Neuronal stem cell (in vitro differentiated cells): ENCODE measurements around the gene RUVBL1. TPM values are rescaled to one million over a fixed set of nuclear protein-coding genes. Genes with fewer than 3 reads are reported as not detected.

ENCODE experiments used
- DNase-seq: peaks from one replicate; pipeline ENCODE4 v3.0.0-alpha.2; 2013; ENCODE audit warnings: low spot score
- H2AFZ ChIP-seq: one replicate; pipeline ENCODE4 v1.6.1; 2013; ENCODE audit warnings: mild to moderate bottlenecking, low read length, inconsistent platforms
- H2AK5ac ChIP-seq: 2 replicates; pipeline ENCODE4 v1.6.1; 2013; ENCODE audit warnings: low read depth, mild to moderate bottlenecking, inconsistent platforms, low read length, moderate library complexity, mixed read lengths
- H2BK120ac ChIP-seq: 2 replicates; pipeline ENCODE4 v1.6.1; 2013; ENCODE audit warnings: low read depth, mild to moderate bottlenecking, inconsistent platforms, low read length, moderate library complexity, mixed read lengths
- H2BK12ac ChIP-seq: one replicate; pipeline ENCODE4 v1.6.1; 2013; ENCODE audit warnings: low read length, inconsistent platforms
- H2BK15ac ChIP-seq: 2 replicates; pipeline ENCODE4 v1.6.1; 2013; ENCODE audit warnings: mild to moderate bottlenecking, low read length, inconsistent platforms, mixed read lengths
- H2BK5ac ChIP-seq: one replicate; pipeline ENCODE4 v1.6.1; 2013; ENCODE audit warnings: inconsistent platforms, mild to moderate bottlenecking, low read length, moderate library complexity
- H3K14ac ChIP-seq: one replicate; pipeline ENCODE4 v1.6.1; 2013; ENCODE audit warnings: low read length, inconsistent platforms
- H3K18ac ChIP-seq: 2 replicates; pipeline ENCODE4 v1.6.1; 2013; ENCODE audit warnings: low read length, inconsistent platforms
- H3K23ac ChIP-seq: 2 replicates; pipeline ENCODE4 v1.6.1; 2013; ENCODE audit warnings: low read depth, mild to moderate bottlenecking, mixed read lengths, low read length, inconsistent platforms; ENCODE audit not compliant: poor library complexity
- H3K27ac ChIP-seq: replicated peaks from 3 replicates; pipeline ENCODE4 v1.5.1; 2013; ENCODE audit warnings: low read length, inconsistent platforms
- H3K27me3 ChIP-seq, 3 experiments: 2 replicates each; pipeline ENCODE4 v1.6.1; 2013; ENCODE audit warnings: low read length in 3 of 3, mild to moderate bottlenecking in 2 of 3, inconsistent platforms in 1 of 3, low read depth in 1 of 3, mixed read lengths in 1 of 3, moderate library complexity in 1 of 3; ENCODE audit not compliant: control insufficient read depth in 3 of 3, insufficient read depth in 3 of 3
- H3K36me3 ChIP-seq, 2 donors: replicated peaks in 1 of 2; 2 replicates each; pipeline ENCODE4 v1.6.1; 2013; ENCODE audit warnings: low read length in 2 of 2; ENCODE audit not compliant: control insufficient read depth in 2 of 2, insufficient read depth in 2 of 2
- H3K4ac ChIP-seq: 2 replicates; pipeline ENCODE4 v1.6.1; 2013; ENCODE audit warnings: inconsistent platforms, mild to moderate bottlenecking, low read length, moderate library complexity
- H3K4me1 ChIP-seq, 2 donors: 1 replicate in 1 of 2; 2 replicates in 1 of 2; pipeline ENCODE4 v1.6.1; 2013; ENCODE audit warnings: low read length in 2 of 2, low read depth in 1 of 2; ENCODE audit not compliant: control insufficient read depth in 2 of 2, insufficient read depth in 1 of 2
- H3K4me2 ChIP-seq: one replicate; pipeline ENCODE4 v1.6.1; 2013; ENCODE audit warnings: mild to moderate bottlenecking, low read length, inconsistent platforms; ENCODE audit not compliant: insufficient read depth, poor library complexity, severe bottlenecking
- H3K4me3 ChIP-seq, 2 donors: 2 replicates each; pipeline ENCODE4 v1.5.1; 2013; ENCODE audit warnings: low read length in 2 of 2, mild to moderate bottlenecking in 2 of 2, inconsistent platforms in 1 of 2, moderate library complexity in 1 of 2
- H3K79me1 ChIP-seq: one replicate; pipeline ENCODE4 v1.6.1; 2013; ENCODE audit warnings: low read depth, mild to moderate bottlenecking, inconsistent platforms, low read length, moderate library complexity
- H3K9ac ChIP-seq: one replicate; pipeline ENCODE4 v1.6.1; 2013; ENCODE audit warnings: mild to moderate bottlenecking, low read depth, low read length, inconsistent platforms; ENCODE audit not compliant: poor library complexity
- H3K9me3 ChIP-seq, 2 donors: replicated peaks in 1 of 2; 2 replicates each; pipeline versions ENCODE3 to v1.6.1; 2013; ENCODE audit warnings: low read length in 2 of 2, mild to moderate bottlenecking in 2 of 2, inconsistent platforms in 1 of 2, low read depth in 1 of 2, mixed read lengths in 1 of 2, moderate library complexity in 1 of 2; ENCODE audit not compliant: control insufficient read depth in 2 of 2, insufficient read depth in 1 of 2
- H4K8ac ChIP-seq: one replicate; pipeline ENCODE4 v1.6.1; 2013; ENCODE audit warnings: low read depth, mild to moderate bottlenecking, inconsistent platforms, low read length, moderate library complexity
- H4K91ac ChIP-seq: one replicate; pipeline ENCODE4 v1.6.1; 2013; ENCODE audit warnings: low read length, low read depth, mild to moderate bottlenecking, inconsistent platforms; ENCODE audit not compliant: poor library complexity
- WGBS, 2 donors: extraction: QIAGEN DNeasy Blood & Tissue Kit; methylation state at CpG; one replicate each; pipeline ENCODE4 v1.1.7; 2013; ENCODE audit warnings: missing lambda C conversion rate in 2 of 2, mixed read lengths in 1 of 2; ENCODE audit not compliant: insufficient read length in 2 of 2, insufficient replicate concordance in 1 of 2; ENCODE audit errors: extremely low coverage in 2 of 2; 5-methylcytosine and 5-hydroxymethylcytosine counted together
- polyA plus RNA-seq, 2 experiments: library from polyadenylated mRNA; stranded (reverse); fragments of 200-250 nt; gene quantifications; one replicate each; pipeline ENCODE4 v1.2.3, GENCODE V29; 2013

The RUVBL1 gene
- 62.1 TPM for polyA plus RNA-seq (2013, experiment 1 of 2)
- polyA plus RNA-seq (2013, experiment 2 of 2): 61.3 TPM

GRCh38 chr3:128123538-128124368 lies at the start of gene RUVBL1:
RUVBL1 (minus strand) TSS chr3:128123812; CDS start chr3:128123724, 88 bp downstream.
- Histone ChIP-seq H3K18ac (peak within 1 kb of the TSS; percentile 99), H3K23ac (peak within 1 kb of the TSS; percentile 82), H3K9ac (peak within 1 kb of the TSS; percentile 95), H3K9me3 (no peaks in the 10 kb centered on the region), H3K27me3 (peaks cover 0 to 6% (median 2%) of the 10 kb centered on the region in 3 experiments), H2BK5ac (no peak within 1 kb of the TSS), H3K4me2 (peak within 1 kb of the TSS; percentile 59), H4K8ac (no peak within 1 kb of the TSS), H3K4me1 (peaks cover 5 to 8% of the 10 kb centered on the region in 2 donors), H3K79me1 (no peaks in the 10 kb centered on the region), H3K36me3 (peaks cover 0 to 22% of the 10 kb centered on the region in 2 donors), H2AK5ac (peak within 1 kb of the TSS; percentile 72), H3K27ac (peak within 1 kb of the TSS; percentile 87), H3K14ac (peak within 1 kb of the TSS; percentile 79), H4K91ac (peak within 1 kb of the TSS; percentile 28), H2BK15ac (no peak within 1 kb of the TSS), H3K4me3 (peak within 1 kb of the TSS; percentile 89 to 91), H3K4ac (peak within 1 kb of the TSS; percentile 53), H2BK120ac (no peak within 1 kb of the TSS), H2BK12ac (no peak within 1 kb of the TSS), H2AFZ (peak within 1 kb of the TSS; percentile 87)
- DNase-seq: peak; percentile 91
- no CpG with 5 or more reads among the region's 47 CpGs for WGBS, 2 donors

GRCh38 chr3:128173200-128173599 lies 49.6 kb upstream of the RUVBL1 start:
- no peak overlapping the region for H4K91ac ChIP-seq
- no peak overlapping the region for H2AFZ ChIP-seq
- peaks cover 9 to 21% of the 10 kb centered on the region in 2 donors for H3K4me1 ChIP-seq
- no peak overlapping the region for H3K27ac ChIP-seq
- no peak overlapping the region for H3K18ac ChIP-seq
- H3K23ac ChIP-seq: no peak overlapping the region
- H2AK5ac ChIP-seq: no peak overlapping the region
- no peaks in the 10 kb centered on the region for H3K36me3 ChIP-seq
- no peak overlapping the region for H2BK5ac ChIP-seq
- H3K14ac ChIP-seq: no peak overlapping the region
- no peak overlapping the region for H3K4ac ChIP-seq
- no peak overlapping the region for H3K4me2 ChIP-seq
- H3K9ac ChIP-seq: no peak overlapping the region
- no CpG with 5 or more reads among the region's 8 CpGs for WGBS, 2 donors
- H3K27me3 ChIP-seq: peaks cover 0 to 12% (median 0%) of the 10 kb centered on the region in 3 experiments
- H2BK12ac ChIP-seq: no peak overlapping the region
- no peaks in the 10 kb centered on the region for H3K9me3 ChIP-seq
- DNase-seq: no peak
- H4K8ac ChIP-seq: no peak overlapping the region
- H2BK15ac ChIP-seq: no peak overlapping the region
- no peak overlapping the region for H2BK120ac ChIP-seq
- no peaks in the 10 kb centered on the region for H3K79me1 ChIP-seq
- H3K4me3 ChIP-seq: no peak overlapping the region

- H3K27me3 ChIP-seq: peaks cover 0 to 16% (median 0%) of the 10 kb centered on the region in 3 experiments
- H3K4me2 ChIP-seq: no peak overlapping the region
- no peak overlapping the region for H3K9ac ChIP-seq
- no peak overlapping the region for H2AK5ac ChIP-seq
- H2AFZ ChIP-seq: no peak overlapping the region
- no peak overlapping the region for H3K23ac ChIP-seq
- no CpG with 5 or more reads among the region's 5 CpGs for WGBS, 2 donors
- H3K14ac ChIP-seq: no peak overlapping the region
- H3K36me3 ChIP-seq: no peaks in the 10 kb centered on the region
- no peak overlapping the region for H2BK120ac ChIP-seq
- no peaks in the 10 kb centered on the region for H3K79me1 ChIP-seq
- no peaks in the 10 kb centered on the region for H3K9me3 ChIP-seq
- no peak overlapping the region for H3K4ac ChIP-seq
- H4K91ac ChIP-seq: no peak overlapping the region
- no peak overlapping the region for H3K27ac ChIP-seq
- H2BK12ac ChIP-seq: no peak overlapping the region
- no peak overlapping the region for H2BK15ac ChIP-seq
- no peak overlapping the region for H3K4me3 ChIP-seq
- peaks cover 13 to 37% of the 10 kb centered on the region in 2 donors for H3K4me1 ChIP-seq
- H2BK5ac ChIP-seq: no peak overlapping the region
- no peak overlapping the region for H4K8ac ChIP-seq
- peak; percentile 50 for DNase-seq
- H3K18ac ChIP-seq: no peak overlapping the region
Measured at GRCh38 chr3:128170866-128171516, 47.4 kb upstream of the RUVBL1 start.

- no CpG with 5 or more reads among the region's 4 CpGs for WGBS, 2 donors
- no peak overlapping the region for H2AFZ ChIP-seq
- no peak overlapping the region for H4K91ac ChIP-seq
- H2BK5ac ChIP-seq: no peak overlapping the region
- no peaks in the 10 kb centered on the region for H3K36me3 ChIP-seq
- H2BK120ac ChIP-seq: no peak overlapping the region
- H3K14ac ChIP-seq: no peak overlapping the region
- no peak overlapping the region for H2AK5ac ChIP-seq
- peaks cover 0 to 16% (median 0%) of the 10 kb centered on the region in 3 experiments for H3K27me3 ChIP-seq
- no peak overlapping the region for H3K4ac ChIP-seq
- H2BK12ac ChIP-seq: no peak overlapping the region
- no peak overlapping the region for H3K23ac ChIP-seq
- H4K8ac ChIP-seq: no peak overlapping the region
- no peak overlapping the region for H3K4me3 ChIP-seq
- H3K9me3 ChIP-seq: no peaks in the 10 kb centered on the region
- H3K79me1 ChIP-seq: no peaks in the 10 kb centered on the region
- H3K9ac ChIP-seq: no peak overlapping the region
- no peak overlapping the region for H3K27ac ChIP-seq
- DNase-seq: no peak
- no peak overlapping the region for H2BK15ac ChIP-seq
- H3K18ac ChIP-seq: no peak overlapping the region
- peaks cover 8 to 32% of the 10 kb centered on the region in 2 donors for H3K4me1 ChIP-seq
- H3K4me2 ChIP-seq: no peak overlapping the region
Measured at GRCh38 chr3:128168836-128169235, 45.2 kb upstream of the RUVBL1 start.
